Measurements from ENCODE around the gene PLN.
A peak's percentile ranks its signal among the peaks of the same experiment; 100 is the strongest.

PLN gene

DNA sequence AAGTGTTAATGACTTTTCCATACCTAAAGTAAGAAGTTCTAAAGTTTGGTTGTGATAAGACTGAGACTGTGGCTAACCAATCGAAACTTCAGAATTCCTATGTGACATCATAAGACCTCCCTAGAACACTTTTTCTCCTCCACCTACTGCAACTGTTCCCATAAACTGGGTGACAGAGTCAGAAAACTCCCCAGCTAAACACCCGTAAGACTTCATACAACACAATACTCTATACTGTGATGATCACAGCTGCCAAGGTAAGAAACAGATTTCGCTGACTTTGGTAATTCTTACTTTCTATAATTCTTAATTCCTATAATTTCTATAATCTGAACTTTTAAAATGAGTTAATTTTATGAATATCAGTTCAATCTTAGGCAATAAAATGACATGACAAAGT, at the start of gene PLN:
PLN (plus strand) TSS at position 161 of the 400 bp plus-strand sequence. CDS start 10,626 bp downstream, outside the sequence.
- no peak for FAIRE-seq
- DNase-seq (ENCODE audit: low spot score): no peak

DNA sequence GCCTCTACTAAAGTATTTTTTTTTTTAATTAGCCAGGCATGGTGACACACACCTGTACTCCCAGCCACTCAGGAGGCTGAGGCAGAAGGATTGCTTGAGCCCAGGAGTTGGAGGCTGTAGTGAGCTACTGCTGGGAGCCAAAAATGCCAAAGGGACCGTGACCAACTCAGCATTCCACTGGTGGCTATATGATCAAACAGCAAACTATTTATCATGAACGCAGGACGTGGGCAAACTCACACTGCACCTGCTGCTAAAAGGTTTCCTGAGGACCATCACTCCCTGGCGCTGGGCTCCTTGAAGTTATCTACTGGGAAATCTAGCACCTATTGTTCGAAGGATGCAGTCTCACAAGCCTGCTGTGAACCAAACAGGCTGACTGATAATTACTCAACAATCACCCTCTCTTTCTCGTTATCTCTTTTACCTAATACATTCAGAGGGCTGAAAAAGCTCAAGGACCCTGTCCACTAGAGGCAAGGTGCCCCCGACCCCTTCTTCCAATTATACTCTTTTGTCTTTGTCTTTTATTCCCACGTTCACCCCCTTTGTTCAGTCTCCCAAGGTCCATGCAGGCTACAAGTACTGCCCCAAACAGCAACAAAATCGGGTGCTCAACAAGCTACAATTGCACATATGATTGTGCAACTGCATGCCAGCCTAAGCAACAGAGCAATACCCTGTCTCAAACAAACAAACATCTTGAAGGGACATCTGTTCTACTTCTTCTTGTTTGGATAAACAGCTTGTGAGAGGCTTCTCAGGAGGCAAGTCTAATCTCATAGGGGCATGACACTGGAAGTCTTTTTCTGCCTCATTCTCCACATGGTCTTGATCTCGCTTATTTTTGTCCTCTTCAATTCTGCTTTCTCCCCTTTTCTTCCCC, 47.7 kb upstream of the PLN start:
- FAIRE-seq (no peak), DNase-seq (ENCODE audit: low spot score) (no peak)

- FAIRE-seq (no peak), DNase-seq (ENCODE audit: low spot score) (no peak)
Observed at GRCh38 chr6:118501099-118501498, 47.0 kb upstream of the PLN start.

DNA sequence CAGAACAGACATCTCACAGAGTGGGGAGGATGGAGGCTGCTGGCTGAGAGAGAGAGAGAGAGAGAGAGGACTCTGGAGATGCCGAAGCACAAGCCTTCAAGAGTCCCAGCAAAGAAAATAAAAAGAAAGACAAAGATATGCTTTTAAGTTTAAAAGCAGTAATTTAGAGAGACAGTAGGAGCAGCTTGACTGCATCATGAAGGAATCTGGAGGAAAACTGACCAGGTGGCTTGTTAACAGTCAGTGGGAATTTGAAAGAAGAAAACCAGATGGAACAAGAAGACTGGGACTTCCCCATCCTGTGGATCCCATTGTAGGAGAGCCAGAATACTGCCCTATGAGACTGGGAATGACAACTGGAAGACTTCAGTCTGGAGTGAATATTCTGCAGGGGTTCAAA, 46.3 kb upstream of the PLN start:
- FAIRE-seq (no peak), DNase-seq (ENCODE audit: low spot score) (no peak)

DNA sequence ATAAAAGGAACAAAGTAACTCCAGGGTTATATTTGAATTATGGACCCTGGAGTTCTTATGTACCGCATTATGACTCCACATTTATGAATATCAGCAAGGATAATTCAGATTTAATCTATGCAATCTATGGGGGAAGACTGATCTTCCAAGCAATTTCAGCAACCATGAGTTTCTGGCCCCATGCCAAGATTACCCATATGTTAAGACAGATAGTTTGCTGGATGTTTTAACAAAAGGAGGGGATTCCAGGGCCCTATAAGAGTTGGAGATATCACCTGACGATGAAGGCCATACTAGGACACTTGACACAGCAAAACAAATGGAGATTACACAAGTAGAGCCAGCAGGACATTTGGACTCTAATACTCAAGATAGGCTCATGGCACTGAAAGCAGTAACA, 45.9 kb upstream of the PLN start:
- no peak for FAIRE-seq
- no peak for DNase-seq (ENCODE audit: low spot score)

GRCh38 chr6:118504611-118505010, 43.5 kb upstream of the PLN start:
- FAIRE-seq: no peak
- no peak for DNase-seq (ENCODE audit: low spot score)

GRCh38 chr6:118505656-118506055, 42.4 kb upstream of the PLN start:
- no peak for FAIRE-seq
- DNase-seq (ENCODE audit: low spot score): no peak

DNA sequence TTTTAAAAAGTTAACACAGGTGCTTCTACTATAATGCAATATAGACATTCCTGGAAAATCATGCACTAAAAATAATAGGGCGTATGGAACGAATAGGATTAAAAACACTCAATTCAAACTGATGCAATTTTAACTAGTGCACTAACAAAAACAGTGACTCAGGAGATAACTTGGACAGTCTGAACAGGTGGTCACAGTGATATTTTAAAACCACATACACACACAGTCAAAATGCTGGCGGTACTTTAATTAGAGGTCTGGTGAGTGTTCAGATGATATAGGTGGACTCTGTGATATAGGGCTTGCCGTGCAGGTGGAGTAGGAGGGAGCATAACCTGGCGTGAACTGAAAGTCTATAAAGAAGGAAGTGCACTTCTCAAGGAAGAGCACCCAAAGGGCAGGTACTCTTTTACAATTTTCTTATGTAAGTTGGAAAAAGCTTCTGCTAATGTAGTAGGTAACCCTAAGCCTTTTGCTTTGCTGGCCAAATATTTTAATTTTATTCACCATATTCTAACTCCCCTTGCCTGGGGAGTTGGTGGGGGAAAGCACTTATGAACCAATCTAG, 41.9 kb upstream of the PLN start:
- no peak for FAIRE-seq
- no peak for DNase-seq (ENCODE audit: low spot score)

- no peak for FAIRE-seq
Observed at GRCh38 chr6:118507636-118508035, 40.5 kb upstream of the PLN start.

GRCh38 chr6:118509009-118509617, 39.0 kb upstream of the PLN start:
- FAIRE-seq: peak; percentile 36

More at GRCh38 chr6:118507636-118508035, 40.5 kb upstream of the PLN start:
- DNase-seq (ENCODE audit: low spot score): no peak

GRCh38 chr6:118511930-118512715, 36.0 kb upstream of the PLN start:
- FAIRE-seq (no peak), DNase-seq (ENCODE audit: low spot score) (no peak)

More at GRCh38 chr6:118509009-118509617, 39.0 kb upstream of the PLN start:
- no peak for DNase-seq (ENCODE audit: low spot score)

DNA sequence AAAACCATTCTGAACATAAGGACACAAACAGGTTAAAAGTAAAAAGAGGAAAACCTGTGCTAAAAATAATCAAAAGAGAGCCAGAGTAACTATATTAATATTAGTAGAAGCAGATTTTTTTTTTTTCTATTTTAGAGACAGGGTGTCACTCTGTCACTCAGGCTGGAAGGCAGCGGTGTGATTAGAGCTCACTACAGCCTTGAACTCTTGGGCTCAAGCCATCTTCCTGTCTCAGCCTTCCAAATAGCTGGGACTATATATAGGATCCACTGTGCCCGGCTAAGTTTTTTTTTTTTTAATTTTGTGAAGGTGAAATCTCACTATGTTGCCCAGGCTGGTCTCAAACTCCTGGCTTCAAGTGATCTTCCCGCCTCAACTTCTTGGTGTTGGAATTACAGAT, 33.4 kb upstream of the PLN start:
- no peak for DNase-seq (ENCODE audit: low spot score)
- no peak for FAIRE-seq

DNA sequence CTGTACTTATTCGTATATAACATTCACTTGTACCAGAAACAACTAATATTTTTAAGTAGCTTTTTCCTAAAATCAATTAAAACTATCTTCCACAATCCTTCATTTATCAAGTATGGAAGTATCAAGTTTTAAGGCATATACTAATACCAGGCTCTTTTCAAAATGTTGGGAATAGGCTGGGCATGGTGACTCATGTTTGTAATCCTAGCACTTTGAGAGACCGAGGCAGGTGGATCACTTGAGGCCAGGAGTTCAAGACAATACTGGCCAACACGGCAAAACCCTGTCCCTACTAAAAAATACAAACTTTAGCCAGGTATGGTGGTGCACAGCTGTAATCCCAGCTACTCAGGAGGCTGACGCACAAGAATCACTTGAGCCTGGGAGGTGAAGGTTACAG, 25.7 kb upstream of the PLN start:
- no peak for FAIRE-seq

DNA sequence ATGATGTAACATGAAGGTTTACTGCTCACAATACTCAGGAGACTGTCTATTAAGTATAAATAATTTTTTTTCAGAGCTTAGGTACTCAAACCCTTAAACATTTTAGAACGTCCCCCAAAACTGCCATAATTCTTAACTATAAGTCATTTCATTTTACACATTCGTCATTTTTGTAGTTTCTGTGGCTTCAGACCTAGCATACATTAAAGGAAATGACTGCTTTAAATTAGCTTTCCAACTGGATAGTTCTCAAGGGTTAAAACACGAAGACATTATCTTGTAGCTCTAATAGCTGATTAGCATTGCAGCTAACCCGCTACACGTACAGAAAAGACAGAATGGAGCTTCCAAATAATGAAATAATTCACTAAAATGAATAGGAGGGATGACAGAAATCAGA, 24.9 kb upstream of the PLN start:
- DNase-seq (ENCODE audit: low spot score) (no peak), FAIRE-seq (no peak)

More for the DNA sequence above, 25.7 kb upstream of the PLN start:
- no peak for DNase-seq (ENCODE audit: low spot score)

DNA sequence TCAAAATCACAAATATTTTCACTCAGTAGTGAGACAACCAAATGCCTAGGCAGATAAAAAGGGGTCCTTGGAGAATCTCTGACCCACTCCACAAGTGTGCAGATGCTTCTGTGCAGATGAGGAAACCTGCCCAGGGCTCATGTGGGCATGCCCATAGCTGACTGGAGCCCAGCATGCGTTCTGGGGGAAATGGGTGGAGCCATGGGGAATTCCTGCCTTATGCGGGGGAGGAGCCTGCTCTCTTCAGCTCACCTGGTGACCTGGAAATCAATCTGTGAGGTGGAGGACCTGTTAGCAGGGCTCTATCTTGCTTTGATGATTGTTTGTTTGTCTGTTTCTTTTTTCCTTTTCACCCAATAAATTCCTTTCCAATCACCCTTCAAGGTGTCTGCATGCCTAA, 23.4 kb upstream of the PLN start:
- no peak for DNase-seq (ENCODE audit: low spot score)
- no peak for FAIRE-seq

- DNase-seq (ENCODE audit: low spot score) (no peak), FAIRE-seq (no peak)
Observed at GRCh38 chr6:118525913-118526780, 21.9 kb upstream of the PLN start.

GRCh38 chr6:118528129-118528528, 20.0 kb upstream of the PLN start:
- DNase-seq (ENCODE audit: low spot score) (no peak), FAIRE-seq (no peak)

GRCh38 chr6:118529756-118530155, 18.3 kb upstream of the PLN start:
- no peak for FAIRE-seq

DNA sequence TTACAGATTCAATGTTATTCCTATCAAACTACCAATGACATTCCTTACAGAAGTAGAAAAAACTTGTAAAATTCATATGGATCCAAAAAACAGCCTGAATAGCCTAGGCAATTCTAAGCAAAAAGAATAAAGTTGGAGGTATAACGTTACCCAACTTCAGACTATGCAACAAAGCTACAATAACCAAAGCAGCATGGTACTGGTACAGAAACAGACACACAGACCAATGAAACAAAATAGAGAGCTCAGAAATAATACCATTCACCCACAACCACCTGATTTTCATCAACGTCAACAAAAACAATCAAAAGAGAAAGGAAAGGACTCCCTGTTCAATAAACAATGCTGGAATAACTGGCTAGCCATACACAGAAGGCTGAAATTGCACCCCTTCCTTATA, 17.2 kb upstream of the PLN start:
- no peak for FAIRE-seq

More at GRCh38 chr6:118529756-118530155, 18.3 kb upstream of the PLN start:
- DNase-seq (ENCODE audit: low spot score): no peak

DNA sequence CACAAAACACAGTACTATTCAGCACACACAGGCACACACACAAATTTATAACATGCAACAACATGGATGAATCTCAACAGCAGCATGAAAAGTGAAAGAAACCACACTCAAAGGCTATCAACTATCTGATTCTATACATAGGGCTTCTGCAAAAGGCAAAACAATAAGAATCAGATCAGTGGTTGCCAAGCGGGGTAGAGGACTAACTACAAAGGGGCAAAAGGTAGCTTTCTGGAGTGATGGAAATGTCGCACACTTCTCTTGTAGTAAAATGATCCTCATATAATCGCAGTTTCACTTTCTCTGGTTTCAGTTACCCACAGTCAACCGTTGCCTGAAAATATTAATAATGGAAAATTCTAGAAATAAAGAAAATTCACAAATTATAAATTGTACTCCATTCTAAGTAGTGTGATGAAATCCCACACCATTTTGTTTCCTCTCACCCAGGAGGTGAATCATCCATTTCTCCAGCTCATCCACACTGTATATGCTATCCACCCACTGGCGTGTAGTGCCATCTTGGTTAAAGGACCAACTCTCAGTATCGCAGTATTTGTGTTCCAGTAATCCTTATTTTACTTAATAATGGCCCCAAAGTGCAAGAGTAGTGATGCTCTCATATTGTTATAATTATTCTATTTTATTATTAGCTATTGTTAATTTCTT, 12.8 kb upstream of the PLN start:
- FAIRE-seq (no peak), DNase-seq (ENCODE audit: low spot score) (no peak)

More for the DNA sequence above, 17.2 kb upstream of the PLN start:
- DNase-seq (ENCODE audit: low spot score): no peak

All from RCC 7860 (cell line).